NT2/D1 (cell line): ENCODE measurements around the gene CFTR.
"Not testable (repeated sequence)": the region's sequence is repeated elsewhere in the genome, so short reads cannot be mapped to it uniquely, and the experiment has no call there.

ENCODE experiments used
- DNase-seq: peaks from one replicate; pipeline ENCODE4 v3.0.0-alpha.2; 2011; ENCODE audit warnings: low read depth, low spot score
- H3K27me3 ChIP-seq: 2 replicates; pipeline ENCODE4 v1.6.0; 2011; ENCODE audit warnings: mild to moderate bottlenecking; ENCODE audit not compliant: insufficient read length, insufficient read depth
- H3K36me3 ChIP-seq: 2 replicates; pipeline ENCODE4 v1.6.1; 2011; ENCODE audit warnings: mild to moderate bottlenecking, low read length, mixed read lengths; ENCODE audit not compliant: insufficient read depth, insufficient read length
- H3K4me1 ChIP-seq: 2 replicates; pipeline ENCODE4 v1.5.1; 2011; ENCODE audit not compliant: insufficient read depth, insufficient read length
- H3K4me3 ChIP-seq: 2 replicates; pipeline ENCODE4 v1.5.1; 2011; ENCODE audit warnings: low read depth; ENCODE audit not compliant: insufficient read length
- H3K9ac ChIP-seq: 2 replicates; pipeline ENCODE4 v1.6.0; 2011; ENCODE audit warnings: low read depth; ENCODE audit not compliant: insufficient read length
- H3K9me3 ChIP-seq: 2 replicates; pipeline ENCODE4 v1.5.1; 2011; ENCODE audit warnings: mild to moderate bottlenecking, low read length; ENCODE audit not compliant: insufficient read depth
- SUZ12 ChIP-seq: IDR thresholded peaks from 2 replicates; pipeline ENCODE4 v1.6.1; 2011; ENCODE audit not compliant: insufficient read length, insufficient read depth; ENCODE audit errors: extremely low read depth
- YY1 ChIP-seq: IDR thresholded peaks from 2 replicates; pipeline ENCODE4 v1.6.1; 2011; ENCODE audit not compliant: insufficient read length, insufficient read depth
- ZNF274 ChIP-seq: IDR thresholded peaks from 2 replicates; pipeline ENCODE4 v1.6.1; 2011; ENCODE audit warnings: mild to moderate bottlenecking, low read depth, low read length

The CFTR gene

DNA sequence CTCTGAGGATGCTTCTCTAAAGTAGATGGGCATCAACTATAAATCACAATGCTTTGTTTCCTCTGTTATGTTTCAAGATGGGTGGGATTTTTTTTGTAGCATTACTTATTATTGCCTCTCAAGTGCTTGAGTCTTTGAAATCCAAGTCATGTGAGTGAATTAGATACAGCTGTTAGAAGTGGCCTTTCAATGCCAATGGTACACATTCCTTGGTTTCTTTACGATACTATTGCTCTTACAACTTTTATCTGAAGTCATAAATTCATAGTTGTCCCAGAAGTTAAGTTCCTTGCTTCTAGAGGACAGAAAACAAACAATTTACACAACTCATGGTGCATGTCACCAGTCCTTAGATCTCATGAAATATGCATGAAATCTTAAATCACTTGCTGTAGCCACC, 15.5 kb downstream of the CFTR start:
- no peak overlapping the region for H3K4me3 ChIP-seq
- TF ChIP-seq ZNF274 (no peak), SUZ12 (no peak), YY1 (no peak)
- H3K27me3 ChIP-seq, result no peaks in the 10 kb centered on the region
- DNase-seq, result no peak
- no peaks in the 10 kb centered on the region for H3K9me3 ChIP-seq
- H3K9ac ChIP-seq, result no peak overlapping the region
- H3K4me1 ChIP-seq, result no peaks in the 10 kb centered on the region
- no peaks in the 10 kb centered on the region for H3K36me3 ChIP-seq

- H3K9ac ChIP-seq, result no peak overlapping the region
- DNase-seq, result no peak
- TF ChIP-seq SUZ12, result no peak
- H3K36me3 ChIP-seq, result no peaks in the 10 kb centered on the region
- H3K27me3 ChIP-seq, result no peaks in the 10 kb centered on the region
- H3K4me1 ChIP-seq, result no peaks in the 10 kb centered on the region
- H3K9me3 ChIP-seq, result no peaks in the 10 kb centered on the region
- no peak overlapping the region for H3K4me3 ChIP-seq
Observed at GRCh38 chr7:117502331-117502730, 22.5 kb downstream of the CFTR start.

- TF ChIP-seq ZNF274, result no peak
- TF ChIP-seq SUZ12, result no peak
- no peak for TF ChIP-seq YY1
- Histone ChIP-seq H3K4me1 (no peaks in the 10 kb centered on the region), H3K9ac (no peak overlapping the region), H3K36me3 (no peaks in the 10 kb centered on the region), H3K27me3 (no peaks in the 10 kb centered on the region), H3K9me3 (no peaks in the 10 kb centered on the region), H3K4me3 (no peak overlapping the region)
- no peak for DNase-seq
Observed at GRCh38 chr7:117505238-117505637, 25.4 kb downstream of the CFTR start.

- Histone ChIP-seq H3K4me1 (no peaks in the 10 kb centered on the region), H3K27me3 (no peaks in the 10 kb centered on the region), H3K9me3 (no peaks in the 10 kb centered on the region), H3K9ac (no peak overlapping the region), H3K4me3 (no peak overlapping the region), H3K36me3 (no peaks in the 10 kb centered on the region)
- DNase-seq, result no peak
- TF ChIP-seq ZNF274 (no peak), YY1 (no peak), SUZ12 (no peak)
Observed at GRCh38 chr7:117508676-117509075, 28.9 kb downstream of the CFTR start.

GRCh38 chr7:117517194-117517593, 37.4 kb downstream of the CFTR start:
- not testable (repeated sequence) for H3K9me3 ChIP-seq, H3K36me3 ChIP-seq, H3K27me3 ChIP-seq, DNase-seq, H3K4me1 ChIP-seq, H3K4me3 ChIP-seq, H3K9ac ChIP-seq

GRCh38 chr7:117530390-117530789, 50.6 kb downstream of the CFTR start:
- Histone ChIP-seq H3K36me3 (no peaks in the 10 kb centered on the region), H3K27me3 (no peaks in the 10 kb centered on the region), H3K4me1 (no peaks in the 10 kb centered on the region), H3K9ac (no peak overlapping the region), H3K9me3 (no peaks in the 10 kb centered on the region), H3K4me3 (no peak overlapping the region)
- TF ChIP-seq YY1 (no peak), ZNF274 (no peak), SUZ12 (no peak)
- DNase-seq, result no peak

DNA sequence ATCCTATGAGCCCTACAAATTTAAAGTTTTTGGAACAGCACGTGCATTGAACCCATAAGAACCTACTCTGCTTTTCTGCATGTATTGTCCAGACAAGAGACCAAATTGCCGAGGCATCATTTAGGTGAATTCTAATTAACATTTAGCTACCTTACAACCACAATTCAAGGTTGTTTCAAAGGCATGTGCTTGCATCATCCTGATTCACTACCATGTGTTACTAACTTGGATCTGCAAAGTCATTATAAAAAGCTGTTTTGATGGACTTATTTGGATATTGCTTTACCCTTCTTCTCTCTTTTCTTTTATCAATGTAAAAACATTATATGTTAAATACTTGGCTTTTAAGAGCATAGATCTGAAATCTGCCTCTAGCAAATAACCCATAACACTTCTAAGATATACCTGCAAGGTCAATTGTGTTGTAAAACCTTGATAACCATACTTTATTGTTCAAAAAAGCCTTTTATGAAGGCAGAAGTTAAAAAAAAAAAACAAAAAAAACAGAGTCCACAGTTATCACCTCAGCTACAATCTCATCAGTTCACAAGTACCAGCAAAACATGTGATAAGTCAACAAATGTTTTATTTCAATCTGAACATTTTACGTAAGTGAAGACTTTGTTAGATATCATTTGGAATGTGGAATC, 51.9 kb downstream of the CFTR start:
- H3K4me3 ChIP-seq, result no peak overlapping the region
- no peaks in the 10 kb centered on the region for H3K9me3 ChIP-seq
- no peaks in the 10 kb centered on the region for H3K4me1 ChIP-seq
- H3K9ac ChIP-seq, result no peak overlapping the region
- H3K36me3 ChIP-seq, result no peaks in the 10 kb centered on the region
- H3K27me3 ChIP-seq, result no peaks in the 10 kb centered on the region
- no peak for DNase-seq
- TF ChIP-seq SUZ12, result no peak
- TF ChIP-seq ZNF274, result no peak
- TF ChIP-seq YY1, result no peak

DNA sequence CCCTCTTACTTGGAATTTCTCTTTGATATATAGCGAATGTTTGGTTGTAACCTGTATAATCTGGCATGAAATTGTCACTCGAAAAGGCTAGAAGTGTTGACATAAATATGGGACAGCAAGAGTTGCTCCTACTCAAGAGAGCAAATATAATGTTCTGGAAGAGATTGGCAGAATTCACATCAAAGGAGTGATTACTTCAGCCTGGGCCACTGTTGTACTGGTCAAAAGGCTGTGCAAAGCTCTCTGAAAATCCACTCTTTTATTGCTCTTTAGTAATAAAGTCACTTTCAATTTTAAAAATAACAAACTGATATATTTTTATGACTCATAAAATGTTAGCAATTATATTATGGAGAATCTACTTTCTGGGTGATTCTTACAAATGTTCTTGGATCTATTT, 58.2 kb downstream of the CFTR start:
- TF ChIP-seq ZNF274 (no peak), SUZ12 (no peak), YY1 (no peak)
- no peak for DNase-seq
- H3K4me1 ChIP-seq, result no peaks in the 10 kb centered on the region
- no peak overlapping the region for H3K9ac ChIP-seq
- H3K9me3 ChIP-seq, result no peaks in the 10 kb centered on the region
- no peak overlapping the region for H3K4me3 ChIP-seq
- H3K27me3 ChIP-seq, result no peaks in the 10 kb centered on the region
- no peaks in the 10 kb centered on the region for H3K36me3 ChIP-seq
